ENCODE measurements around the gene NOXRED1. TPM values are rescaled to one million over a fixed set of nuclear protein-coding genes. Genes with fewer than 3 reads are reported as not detected.

NOXRED1 gene
- total RNA-seq, 1 donor from 2014 or later: not detected

GRCh38 chr14:77459072-77459723 lies 35.9 kb upstream of the NOXRED1 start:
- intact Hi-C loops (cut with DNase I): loop anchor here (5.0 kb wide), 3 partner anchors 93 to 647 kb away; partner anchors contain the start of genes ANGEL1 and CIPC
- peak in 1 of 2 donors; percentile 79 for DNase-seq (ENCODE audit: low spot score in 2 of 2)
- Histone ChIP-seq H3K4me3 (peak overlapping the region; percentile 71 to 92), H3K36me3 (peaks cover 41 to 49% of the 10 kb centered on the region in 2 donors), H3K4me1 (peaks cover 5 to 23% of the 10 kb centered on the region in 2 donors), H3K9me3 (no peaks in the 10 kb centered on the region), H3K27me3 (no peaks in the 10 kb centered on the region), H3K27ac (no peak overlapping the region)
- peak in 2 of 3 experiments; percentile 35 to 54 for TF ChIP-seq CTCF (IDR thresholded peaks at IDR 0.05)

GRCh38 chr14:77458249-77458950 lies 35.1 kb upstream of the NOXRED1 start:
- peak overlapping the region; percentile 86 to 90 for H3K27ac ChIP-seq
- no peak for DNase-seq (ENCODE audit: low spot score in 2 of 2)
- TF ChIP-seq CTCF (IDR thresholded peaks at IDR 0.05): no peak
- peaks cover 34 to 41% of the 10 kb centered on the region in 2 donors for H3K36me3 ChIP-seq
- H3K4me1 ChIP-seq: peaks cover 5 to 23% of the 10 kb centered on the region in 2 donors
- no peaks in the 10 kb centered on the region for H3K9me3 ChIP-seq
- no peaks in the 10 kb centered on the region for H3K27me3 ChIP-seq
- peak overlapping the region; percentile 71 to 92 for H3K4me3 ChIP-seq
- intact Hi-C loops (cut with DNase I): loop anchor here (1.0 to 5.0 kb wide), 4 partner anchors 94 to 646 kb away; partner anchors contain the start of genes ANGEL1 and CIPC

DNA sequence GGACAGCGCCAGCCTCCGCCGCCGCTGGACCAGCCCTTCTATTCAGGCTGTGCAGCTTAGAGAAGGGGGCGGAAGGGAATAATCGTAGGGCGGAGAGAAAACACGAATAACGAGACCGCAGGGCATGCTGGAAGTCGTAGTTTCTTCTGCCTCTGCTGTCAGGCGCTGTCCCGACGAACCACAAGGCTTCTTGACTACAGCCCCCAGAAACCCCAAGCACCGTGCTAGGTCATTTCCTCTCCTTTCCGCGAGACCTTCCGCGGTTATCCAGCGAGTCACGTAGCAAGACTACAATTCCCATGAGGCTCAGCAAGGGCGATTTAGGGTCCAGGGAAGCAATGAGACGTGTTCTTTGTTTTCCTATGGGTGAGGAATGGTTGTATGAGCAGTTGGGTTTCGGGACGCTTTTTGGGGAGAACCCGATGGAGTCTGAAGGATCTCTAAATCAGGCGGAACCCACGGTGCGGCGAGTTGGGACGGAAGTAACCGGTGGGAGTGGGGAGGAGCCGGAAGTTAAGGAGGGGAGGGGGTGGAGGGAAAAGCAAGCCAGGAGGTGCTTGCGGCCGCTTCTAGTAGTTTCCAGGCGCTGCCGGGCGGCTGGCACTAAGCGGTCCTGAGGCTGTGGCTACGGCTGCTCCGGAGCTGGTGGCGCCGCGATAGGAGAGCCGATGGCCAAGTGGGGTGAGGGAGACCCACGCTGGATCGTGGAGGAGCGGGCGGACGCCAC lies 34.4 kb upstream of the NOXRED1 start, which contains the start of the genes AHSA1 and VIPAS39:
Gene AHSA1, plus strand, starts transcription at position 572 of the 727 bp plus-strand sequence. Its CDS starts 97 bp downstream, at position 669.
Gene VIPAS39, minus strand, starts transcription at position 80 of the 727 bp plus-strand sequence. CDS start 3,499 bp downstream, outside the sequence.
- intact Hi-C loops (cut with DNase I): loop anchor here (1.0 to 5.0 kb wide), 8 partner anchors 80 to 645 kb away; partner anchors contain the start of genes ADCK1, ANGEL1, CIPC and GSTZ1
- peak within 1 kb of the TSS; percentile 86 to 90 for H3K27ac ChIP-seq
- H3K9me3 ChIP-seq: no peaks in the 10 kb centered on the region
- no peak for TF ChIP-seq CTCF (IDR thresholded peaks at IDR 0.05)
- no peaks in the 10 kb centered on the region for H3K27me3 ChIP-seq
- peak within 1 kb of the TSS; percentile 71 to 92 for H3K4me3 ChIP-seq
- H3K4me1 ChIP-seq: peaks cover 5 to 23% of the 10 kb centered on the region in 2 donors
- DNase-seq (ENCODE audit: low spot score in 2 of 2): peak; percentile 94 to 98
- H3K36me3 ChIP-seq: peaks cover 27 to 40% of the 10 kb centered on the region in 2 donors

- no peak for DNase-seq (ENCODE audit: low spot score in 2 of 2)
- peaks cover 21 to 39% of the 10 kb centered on the region in 2 donors for H3K36me3 ChIP-seq
- H3K4me1 ChIP-seq: peaks cover 5 to 23% of the 10 kb centered on the region in 2 donors
Measured at GRCh38 chr14:77457115-77457521, 33.8 kb upstream of the NOXRED1 start.

More at GRCh38 chr14:77457115-77457521, 33.8 kb upstream of the NOXRED1 start:
- peak overlapping the region; percentile 71 to 92 for H3K4me3 ChIP-seq
- intact Hi-C loops (cut with DNase I): loop anchor here (1.0 to 5.0 kb wide), 7 partner anchors 80 to 645 kb away; partner anchors contain the start of genes ADCK1, ANGEL1, CIPC and GSTZ1
- H3K9me3 ChIP-seq: no peaks in the 10 kb centered on the region
- no peak for TF ChIP-seq CTCF (IDR thresholded peaks at IDR 0.05)
- no peaks in the 10 kb centered on the region for H3K27me3 ChIP-seq
- H3K27ac ChIP-seq: peak overlapping the region; percentile 75 to 86

Measured in ascending aorta (tissue), 2 donors.